ENCODE results near the gene MYOCOS.

- TF ChIP-seq CTCF (IDR thresholded peaks at IDR 0.05) (no peak), POLR2AphosphoS5 (IDR thresholded peaks at IDR 0.05) (peak in 1 of 4 donors; percentile 46), POLR2A (IDR thresholded peaks at IDR 0.05) (no peak)
These were observed 41.2 kb downstream of the MYOCOS start for GRCh38 chr1:171663036-171663853.

Data from sigmoid colon (tissue), 4 donors.